Liver (tissue), 9 donors: ENCODE results near the gene ARAP3. TPM values are rescaled to one million over a fixed set of nuclear protein-coding genes. Genes with fewer than 3 reads are reported as not detected.
A peak's percentile ranks its signal among the peaks of the same experiment; 100 is the strongest.

Experiments
- DNase-seq: peaks from one replicate; pipeline ENCODE4 v3.0.0-alpha.2; 2017; ENCODE audit warnings: low spot score
- H3K27ac ChIP-seq, 2 donors: one replicate each; pipeline ENCODE4 v1.7.0; 2013; ENCODE audit warnings: inconsistent platforms in 2 of 2, low read length in 2 of 2, control low read depth in 1 of 2, low read depth in 1 of 2, mild to moderate bottlenecking in 1 of 2
- H3K27me3 ChIP-seq, 4 donors: one replicate each; pipeline versions ENCODE4 v1.6.1 to v1.7.0; 2013; ENCODE audit warnings: low read length in 3 of 4, inconsistent platforms in 1 of 4, mild to moderate bottlenecking in 1 of 4, moderate library complexity in 1 of 4; ENCODE audit not compliant: control insufficient read depth in 4 of 4, insufficient read depth in 4 of 4
- H3K36me3 ChIP-seq, 4 donors: one replicate each; pipeline versions ENCODE4 v1.6.1 to v1.7.0; 2013; ENCODE audit warnings: low read length in 3 of 4, mild to moderate bottlenecking in 3 of 4, low read depth in 1 of 4, moderate library complexity in 1 of 4; ENCODE audit not compliant: control insufficient read depth in 4 of 4, insufficient read depth in 3 of 4
- H3K4me1 ChIP-seq, 4 donors: one replicate each; pipeline versions ENCODE4 v1.6.1 to v1.7.0; 2013; ENCODE audit warnings: low read length in 3 of 4, mild to moderate bottlenecking in 3 of 4, moderate library complexity in 1 of 4; ENCODE audit not compliant: control insufficient read depth in 4 of 4, insufficient read depth in 4 of 4
- H3K4me3 ChIP-seq, 3 donors: one replicate each; pipeline versions ENCODE4 v1.6.1 to v1.7.0; 2013; ENCODE audit warnings: low read length in 3 of 3, control low read depth in 1 of 3, low read depth in 1 of 3, mild to moderate bottlenecking in 1 of 3
- H3K9ac ChIP-seq, 2 donors: one replicate each; pipeline ENCODE4 v1.7.0; 2013; ENCODE audit warnings: low read length in 2 of 2, mild to moderate bottlenecking in 2 of 2, moderate library complexity in 2 of 2, control low read depth in 1 of 2, low read depth in 1 of 2
- H3K9me3 ChIP-seq, 4 donors: one replicate each; pipeline versions ENCODE4 v1.6.1 to v1.7.0; 2013; ENCODE audit warnings: low read length in 3 of 4; ENCODE audit not compliant: control insufficient read depth in 4 of 4
- ATF3 ChIP-seq: IDR thresholded peaks from 2 replicates; pipeline ENCODE4 v1.6.1; 2016; ENCODE audit warnings: antibody characterized with exemption
- CTCF ChIP-seq: fragments of 150-350 bp; IDR thresholded peaks from 2 replicates; pipeline ENCODE4 v1.5.1; 2017; ENCODE audit warnings: improper control_type of control experiment, low read depth, low read length; ENCODE audit not compliant: missing input control
- EGR1 ChIP-seq, 2 donors: IDR thresholded peaks; 2 replicates each; pipeline ENCODE4 v1.6.1; 2016 to 2018; ENCODE audit warnings: antibody characterized with exemption in 2 of 2, low read depth in 2 of 2
- FOXA1 ChIP-seq: IDR thresholded peaks from 2 replicates; pipeline ENCODE4 v1.6.1; 2016; ENCODE audit warnings: antibody characterized with exemption
- HNF4A ChIP-seq, 2 donors: conservative IDR thresholded peaks; 2 replicates each; pipeline ENCODE4 v1.6.1; 2016; ENCODE audit warnings: antibody characterized with exemption in 2 of 2, mild to moderate bottlenecking in 2 of 2
- JUND ChIP-seq, 2 donors: IDR thresholded peaks; 2 replicates each; pipeline ENCODE4 v1.6.1; 2016; ENCODE audit warnings: antibody characterized with exemption in 2 of 2
- NR2F2 ChIP-seq: IDR thresholded peaks from 2 replicates; pipeline ENCODE4 v1.6.1; 2016; ENCODE audit warnings: antibody characterized with exemption
- RAD21 ChIP-seq, 2 donors: IDR thresholded peaks; 2 replicates each; pipeline ENCODE4 v1.6.1; 2016; ENCODE audit warnings: antibody characterized with exemption in 2 of 2, mild to moderate bottlenecking in 2 of 2
- REST ChIP-seq: IDR thresholded peaks from 2 replicates; pipeline ENCODE4 v1.6.1; 2016; ENCODE audit warnings: antibody characterized with exemption, mild to moderate bottlenecking
- RXRA ChIP-seq, 2 donors: IDR thresholded peaks; 2 replicates each; pipeline ENCODE4 v1.6.1; 2017 to 2018; ENCODE audit warnings: antibody characterized with exemption in 2 of 2, mild to moderate bottlenecking in 1 of 2
- SP1 ChIP-seq: IDR thresholded peaks from 2 replicates; pipeline ENCODE4 v1.6.1; 2018; ENCODE audit warnings: antibody characterized with exemption, mild to moderate bottlenecking
- TAF1 ChIP-seq: conservative IDR thresholded peaks from 2 replicates; pipeline ENCODE4 v1.6.1; 2016; ENCODE audit warnings: antibody characterized with exemption, mild to moderate bottlenecking
- YY1 ChIP-seq: IDR thresholded peaks from 2 replicates; pipeline ENCODE4 v1.6.1; 2016; ENCODE audit warnings: antibody characterized with exemption, mild to moderate bottlenecking
- ZBTB33 ChIP-seq: IDR thresholded peaks from 2 replicates; pipeline ENCODE4 v1.6.1; 2016; ENCODE audit warnings: antibody characterized with exemption
- WGBS: extraction: QIAGEN DNeasy Blood & Tissue Kit; methylation state at CpG from one replicate; pipeline ENCODE4 v1.1.7; 2013; 5-methylcytosine and 5-hydroxymethylcytosine counted together
- polyA plus RNA-seq, 2 donors: library from polyadenylated mRNA; stranded (reverse) in 1 of 2; unstranded in 1 of 2; fragments of 200-250 nt in 1 of 2; fragments of >200 nt in 1 of 2; fragmentation: Nextera tagmentation in 1 of 2; extraction: Ambion mirVana in 1 of 2; gene quantifications; one replicate each; pipeline versions ENCODE4 v1.2.1 to v1.2.3, GENCODE V29; 2013 to 2015
- total RNA-seq, 2 donors: library from RNA; depleted of rRNA; stranded (reverse); fragments of >200 nt; gene quantifications; one replicate each; pipeline ENCODE4 v1.2.3, GENCODE V29; 2014
- donor health status: healthy.
- donor health status: healthy.
- donor health status: healthy.
- donor health status: healthy.
- donor health status: healthy.

ARAP3 gene
- total and polyA plus RNA-seq, 4 donors = 1.6 to 4.7 (median 2.1) TPM

- Histone ChIP-seq H3K9me3 (no peaks in the 10 kb centered on the region), H3K4me1 (peaks cover 0 to 5% (median 4%) of the 10 kb centered on the region in 4 donors), H3K27ac (no peak overlapping the region), H3K36me3 (no peaks in the 10 kb centered on the region), H3K9ac (no peak overlapping the region), H3K4me3 (no peak overlapping the region), H3K27me3 (no peaks in the 10 kb centered on the region)
- no peak for DNase-seq
- 78% methylated on average over 25 of the region's 25 CpGs for WGBS
- TF ChIP-seq TAF1 = no peak
- TF ChIP-seq ZBTB33 = no peak
- no peak for TF ChIP-seq FOXA1
- no peak for TF ChIP-seq EGR1 (IDR thresholded peaks at IDR 0.05; ENCODE audit: low read depth in 2 of 2)
- no peak for TF ChIP-seq HNF4A (conservative IDR thresholded peaks at IDR 0.05)
- no peak for TF ChIP-seq RXRA (IDR thresholded peaks at IDR 0.05)
- no peak for TF ChIP-seq JUND (IDR thresholded peaks at IDR 0.05)
- no peak for TF ChIP-seq RAD21 (IDR thresholded peaks at IDR 0.05)
- TF ChIP-seq NR2F2 = no peak
- TF ChIP-seq YY1 = no peak
- no peak for TF ChIP-seq SP1
- TF ChIP-seq CTCF = no peak
These were observed 11.1 kb upstream of the ARAP3 start for GRCh38 chr5:141692919-141693725.

GRCh38 chr5:141692533-141692888, 10.5 kb upstream of the ARAP3 start:
- Histone ChIP-seq H3K9me3 (no peaks in the 10 kb centered on the region), H3K36me3 (no peaks in the 10 kb centered on the region), H3K9ac (no peak overlapping the region), H3K4me3 (peak overlapping the region; percentile 9 to 39 (median 30)), H3K4me1 (peaks cover 0 to 5% (median 4%) of the 10 kb centered on the region in 4 donors), H3K27me3 (no peaks in the 10 kb centered on the region), H3K27ac (no peak overlapping the region)
- DNase-seq = no peak
- 29% methylated on average over 5 of the region's 5 CpGs for WGBS
- no peak for TF ChIP-seq REST
- TF ChIP-seq NR2F2 = no peak
- no peak for TF ChIP-seq CTCF
- no peak for TF ChIP-seq RAD21 (IDR thresholded peaks at IDR 0.05)
- TF ChIP-seq ATF3 = no peak
